Astrocyte (in vitro differentiated cells and primary cell): ENCODE measurements around the gene CHST11.

ENCODE experiments used
- CTCF ChIP-seq: IDR thresholded peaks from 2 replicates; pipeline ENCODE4 v1.5.1; 2011; ENCODE audit warnings: low read depth, mild to moderate bottlenecking, inconsistent platforms, low read length, moderate library complexity; ENCODE audit not compliant: insufficient read depth
- EZH2 ChIP-seq: IDR thresholded peaks from 2 replicates; pipeline ENCODE4 v1.6.1; 2012; ENCODE audit warnings: mild to moderate bottlenecking, low read length, inconsistent platforms; ENCODE audit not compliant: insufficient read depth

GRCh38 chr12:104716172-104716571 is 259.4 kb downstream of the CHST11 start:
- TF ChIP-seq CTCF (no peak), EZH2 (no peak)
